Activated naive CD4-positive, alpha-beta T cell treated with anti-CD3 and anti-CD28 coated beads, Interleukin-2, amount 10 ng/mL, durations not matched to agents 7 days and 5 days (primary cell): ENCODE results near the gene VASN.

Experiments used
- CTCF ChIA-PET: fragments of 350-600 bp; sonication (Branson Sonifier 250); formaldehyde crosslinking; loops from one replicate; lab custom pipeline; 2021; ENCODE audit warnings: antibody characterized with exemption; lab: Charles Lee
- DNase-seq: peaks from one replicate; pipeline ENCODE4 v3.0.0-alpha.2; 2020
- H3K27ac Mint-ChIP-seq: one replicate; pipeline ENCODE4 v1.8.0; 2021; ENCODE audit warnings: mild to moderate bottlenecking, moderate library complexity, mixed read lengths
- H3K27me3 Mint-ChIP-seq: one replicate; pipeline ENCODE4 v1.8.0; 2021; ENCODE audit warnings: mild to moderate bottlenecking, mixed read lengths
- H3K36me3 Mint-ChIP-seq: one replicate; pipeline ENCODE4 v1.8.0; 2021; ENCODE audit warnings: mixed read lengths
- H3K4me1 Mint-ChIP-seq: one replicate; pipeline ENCODE4 v1.8.0; 2021; ENCODE audit warnings: mixed read lengths
- H3K4me3 Mint-ChIP-seq: one replicate; pipeline ENCODE4 v1.8.0; 2021; ENCODE audit warnings: mild to moderate bottlenecking, moderate library complexity, mixed read lengths
- H3K9me3 Mint-ChIP-seq: one replicate; pipeline ENCODE4 v1.8.0; 2021; ENCODE audit warnings: mixed read lengths

Gene VASN

DNA sequence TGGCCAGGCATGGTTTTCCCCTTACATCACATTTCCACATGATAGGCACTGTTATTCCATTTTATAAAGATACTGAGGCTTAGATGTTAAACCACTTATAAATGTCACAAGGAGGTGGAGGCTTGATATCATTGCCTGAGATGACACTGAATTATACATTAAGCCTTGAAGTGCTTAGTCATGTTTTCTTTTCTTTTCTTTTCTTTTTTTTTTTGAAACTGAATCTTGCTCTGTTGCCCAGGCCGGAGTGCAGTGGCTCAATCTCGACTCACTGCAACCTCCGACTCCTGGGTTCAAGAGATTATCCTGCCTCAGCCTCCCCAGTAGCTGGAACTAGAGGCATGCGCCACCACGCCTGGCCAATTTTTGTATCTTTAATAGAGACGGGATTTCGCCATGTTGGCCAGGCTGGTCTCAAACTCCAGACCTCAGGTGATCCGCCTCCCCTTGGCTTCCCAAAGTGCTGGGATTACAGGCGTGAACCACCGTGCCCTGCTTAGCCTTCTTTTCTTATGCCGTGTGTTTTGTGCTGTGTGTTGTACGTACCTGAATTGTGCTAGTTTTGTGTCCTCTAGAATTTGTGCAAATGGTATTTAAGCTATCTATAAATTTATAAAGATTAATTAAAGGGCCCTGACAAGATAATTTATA, 55.2 kb downstream of the VASN start:
- H3K27me3 Mint-ChIP-seq: no peaks in the 10 kb centered on the region
- CTCF ChIA-PET: no interaction called here
- DNase-seq: no peak
- no peaks in the 10 kb centered on the region for H3K9me3 Mint-ChIP-seq
- peaks cover 35% of the 10 kb centered on the region for H3K4me1 Mint-ChIP-seq
- H3K27ac Mint-ChIP-seq: peak overlapping the region; percentile 98
- H3K4me3 Mint-ChIP-seq: peak overlapping the region; percentile 88
- H3K36me3 Mint-ChIP-seq: peaks cover 23% of the 10 kb centered on the region

- H3K27ac Mint-ChIP-seq: no peak overlapping the region
- H3K4me1 Mint-ChIP-seq: peaks cover 34% of the 10 kb centered on the region
- no peaks in the 10 kb centered on the region for H3K27me3 Mint-ChIP-seq
- peaks cover 28% of the 10 kb centered on the region for H3K36me3 Mint-ChIP-seq
- CTCF ChIA-PET: interaction anchor here (1.0 kb wide), 1 partner anchor 24 kb away, joined by 3 read pairs; no protein-coding TSS in a partner anchor
- H3K4me3 Mint-ChIP-seq: peak overlapping the region; percentile 21
- H3K9me3 Mint-ChIP-seq: no peaks in the 10 kb centered on the region
- DNase-seq: no peak
These were observed 56.9 kb downstream of the VASN start for GRCh38 chr16:4428500-4428899.

DNA sequence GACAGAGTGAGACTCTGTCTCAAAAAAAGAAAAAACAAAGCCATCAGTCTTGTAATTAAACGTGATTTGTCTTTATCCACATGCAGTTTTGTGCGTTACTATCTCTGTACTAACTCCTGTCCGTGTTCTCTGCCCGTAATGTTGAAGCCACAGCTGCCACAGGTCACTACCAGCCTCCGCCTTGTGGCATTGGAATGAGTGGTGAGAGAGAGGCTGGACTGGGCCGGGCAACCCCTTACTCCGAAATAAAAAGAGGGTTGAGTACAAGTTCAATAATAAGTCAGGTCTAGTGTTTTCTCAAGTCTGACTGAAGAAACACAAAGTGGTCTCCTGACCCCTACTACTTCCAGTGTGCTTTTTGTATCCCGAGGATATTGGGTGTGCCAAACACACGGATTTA, 59.4 kb downstream of the VASN start:
- H3K36me3 Mint-ChIP-seq: peaks cover 43% of the 10 kb centered on the region
- CTCF ChIA-PET: no interaction called here
- no peak for DNase-seq
- H3K4me3 Mint-ChIP-seq: no peak overlapping the region
- H3K4me1 Mint-ChIP-seq: peaks cover 22% of the 10 kb centered on the region
- no peaks in the 10 kb centered on the region for H3K9me3 Mint-ChIP-seq
- no peak overlapping the region for H3K27ac Mint-ChIP-seq
- H3K27me3 Mint-ChIP-seq: no peaks in the 10 kb centered on the region
